Caki2 (cell line): ENCODE measurements around the gene ARSH. TPM values are rescaled to one million over a fixed set of nuclear protein-coding genes. Genes with fewer than 3 reads are reported as not detected.
"Not testable (repeated sequence)": the region's sequence is repeated elsewhere in the genome, so short reads cannot be mapped to it uniquely, and the experiment has no call there.

Experiments
- DNase-seq: peaks from one replicate; pipeline ENCODE4 v3.0.0-alpha.2; 2015; ENCODE audit warnings: low read depth
- in situ Hi-C: cut with HindIII; loops from 2 replicates; pipeline ENCODE4 v1.10.0; 2016; ENCODE audit warnings: low sequenced_read_pairs, low pct_unique_long_range_greater_than_20kb, mixed read lengths
- total RNA-seq: library from RNA; depleted of rRNA; stranded (reverse); fragments of >200 nt; shearing (Covaris generic); gene quantifications from 2 replicates; pipeline ENCODE4 v1.2.3, GENCODE V29; 2014; ENCODE audit warnings: low replicate concordance; rRNA removed

The ARSH gene
- total RNA-seq, 1 experiment from 2014 or later: not detected

DNA sequence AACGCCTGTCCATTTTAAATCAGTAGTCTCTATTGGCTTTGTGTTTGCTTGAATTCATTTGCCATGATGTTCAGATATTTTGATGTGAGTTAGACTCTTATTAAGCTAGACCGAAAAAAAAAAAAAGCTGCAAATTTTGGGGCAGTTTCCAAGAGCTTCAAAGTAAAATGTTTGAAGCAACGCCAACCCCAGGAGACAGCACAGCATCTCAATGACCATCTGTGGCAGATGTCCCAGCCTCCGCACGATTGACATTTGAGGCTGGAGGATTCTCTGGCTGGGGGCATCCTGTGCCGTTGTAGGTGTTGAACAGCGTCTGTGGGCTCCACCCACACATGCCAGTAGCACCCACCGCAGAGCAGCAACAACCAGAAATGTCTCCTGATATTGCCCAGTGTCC, 17.8 kb downstream of the ARSH start:
- in situ Hi-C loops: no loop called here
- DNase-seq: no peak

DNA sequence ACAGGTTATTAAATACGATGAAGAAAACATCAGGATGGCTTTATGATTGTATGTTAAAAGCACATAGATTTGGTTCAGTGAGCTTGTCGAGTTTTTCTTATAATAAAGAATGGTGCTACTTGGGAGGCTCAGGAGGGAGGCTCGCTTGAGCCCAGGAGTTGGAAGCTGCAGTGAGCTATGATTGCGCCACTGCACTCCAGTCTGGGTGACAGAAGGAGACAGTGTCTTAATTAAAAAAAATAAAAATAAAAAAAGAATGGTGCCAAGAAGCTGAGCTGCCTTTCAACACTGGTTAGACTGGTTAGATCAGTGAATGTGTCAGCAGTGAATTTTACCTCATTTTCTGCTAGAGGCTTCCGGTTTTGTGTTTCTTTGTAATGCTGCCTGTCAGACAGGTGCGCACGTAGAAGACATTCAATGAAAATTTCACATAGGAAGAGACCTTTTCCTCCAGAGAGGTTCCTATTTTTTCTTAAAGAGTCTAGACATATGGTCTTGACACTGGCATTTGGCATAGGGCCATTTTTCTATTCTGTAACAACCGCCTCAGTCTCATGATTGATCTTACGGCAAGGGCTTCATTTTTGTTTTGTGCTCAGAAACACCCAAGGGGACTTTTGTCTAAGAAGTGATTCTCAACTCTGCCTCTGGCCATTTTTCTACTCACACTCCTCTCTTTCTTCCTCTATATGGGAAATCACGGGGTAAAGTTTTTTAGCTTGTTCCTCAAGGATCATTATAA, 19.9 kb downstream of the ARSH start:
- in situ Hi-C loops: no loop called here
- DNase-seq: no peak

DNA sequence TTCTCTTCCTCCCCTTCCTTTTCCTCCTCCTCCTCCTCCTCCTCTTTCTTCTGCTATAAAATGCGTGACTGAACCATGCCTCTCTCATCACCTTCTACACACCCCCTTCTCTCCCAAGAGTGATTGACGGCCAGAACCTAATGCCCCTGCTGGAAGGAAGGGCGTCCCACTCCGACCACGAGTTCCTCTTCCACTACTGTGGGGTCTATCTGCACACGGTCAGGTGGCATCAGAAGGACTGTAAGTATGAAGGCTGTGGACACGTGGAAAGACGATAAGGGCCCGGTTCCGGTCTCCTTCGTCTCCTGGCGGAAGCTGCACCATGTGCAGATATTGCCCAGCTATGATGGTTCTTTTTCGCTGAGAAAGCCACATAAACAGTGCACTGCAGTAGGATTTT, 22.8 kb downstream of the ARSH start:
- no peak for DNase-seq
- in situ Hi-C loops: no loop called here

DNA sequence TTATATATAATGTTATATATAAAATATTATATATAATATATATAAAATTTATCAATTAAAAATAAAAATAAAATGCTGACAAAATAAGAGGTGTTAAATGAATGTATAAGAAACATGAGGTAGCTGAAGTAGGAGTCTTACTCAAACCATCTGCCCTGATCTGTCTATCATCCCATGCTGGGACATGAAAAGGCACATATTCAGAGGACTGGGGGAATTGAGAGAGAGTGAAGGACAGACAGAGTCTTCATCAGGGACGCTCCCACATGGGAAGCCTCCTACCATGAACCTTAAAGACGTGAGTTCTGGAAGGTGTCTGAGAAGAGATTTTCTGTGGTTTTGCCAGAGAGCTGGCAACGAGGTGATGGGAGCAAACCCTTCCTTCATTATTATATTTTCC, 30.9 kb downstream of the ARSH start:
- no peak for DNase-seq

DNA sequence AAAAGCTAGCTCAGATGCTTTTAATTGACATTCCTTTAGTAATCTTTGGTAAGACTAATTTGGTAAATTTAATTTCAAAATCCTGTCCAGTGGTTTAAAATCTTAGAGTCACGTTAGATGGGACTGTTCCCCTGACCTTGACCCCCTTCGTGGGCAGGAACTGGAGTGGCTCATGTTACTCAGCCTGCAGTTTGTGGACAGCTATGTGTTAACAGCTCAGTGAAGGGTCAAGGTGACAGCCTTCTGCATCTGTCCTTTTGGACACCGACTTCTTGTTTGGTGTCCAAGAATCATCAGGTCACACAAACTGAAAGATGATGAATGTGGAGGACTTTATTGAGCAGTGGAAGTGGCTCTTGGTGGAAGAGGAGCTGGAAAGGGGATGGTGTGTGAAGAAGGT, 37.9 kb downstream of the ARSH start:
- in situ Hi-C loops: no loop called here
- no peak for DNase-seq

More for the DNA sequence above, 30.9 kb downstream of the ARSH start:
- in situ Hi-C loops: no loop called here

DNA sequence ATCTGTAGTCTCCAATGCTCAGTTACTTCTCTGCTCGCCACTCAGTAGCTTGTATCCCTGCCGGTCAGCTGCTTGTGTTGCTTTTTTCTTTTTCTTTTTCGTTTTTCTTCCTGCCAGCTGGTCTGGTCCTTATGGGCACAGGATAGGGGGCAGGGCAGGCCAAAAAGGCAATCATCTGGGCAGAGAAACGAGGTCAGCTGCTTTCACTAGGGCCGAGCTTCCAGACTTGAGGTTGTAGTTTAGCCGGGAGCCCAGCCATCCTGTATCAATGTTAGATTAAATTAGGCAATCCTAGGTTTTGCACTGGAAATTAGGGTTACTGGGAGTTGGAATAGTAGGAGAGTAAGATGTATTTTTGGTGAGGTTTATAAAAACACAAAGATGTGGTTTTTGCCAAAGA, 38.3 kb downstream of the ARSH start:
- DNase-seq: no peak
- in situ Hi-C loops: no loop called here

DNA sequence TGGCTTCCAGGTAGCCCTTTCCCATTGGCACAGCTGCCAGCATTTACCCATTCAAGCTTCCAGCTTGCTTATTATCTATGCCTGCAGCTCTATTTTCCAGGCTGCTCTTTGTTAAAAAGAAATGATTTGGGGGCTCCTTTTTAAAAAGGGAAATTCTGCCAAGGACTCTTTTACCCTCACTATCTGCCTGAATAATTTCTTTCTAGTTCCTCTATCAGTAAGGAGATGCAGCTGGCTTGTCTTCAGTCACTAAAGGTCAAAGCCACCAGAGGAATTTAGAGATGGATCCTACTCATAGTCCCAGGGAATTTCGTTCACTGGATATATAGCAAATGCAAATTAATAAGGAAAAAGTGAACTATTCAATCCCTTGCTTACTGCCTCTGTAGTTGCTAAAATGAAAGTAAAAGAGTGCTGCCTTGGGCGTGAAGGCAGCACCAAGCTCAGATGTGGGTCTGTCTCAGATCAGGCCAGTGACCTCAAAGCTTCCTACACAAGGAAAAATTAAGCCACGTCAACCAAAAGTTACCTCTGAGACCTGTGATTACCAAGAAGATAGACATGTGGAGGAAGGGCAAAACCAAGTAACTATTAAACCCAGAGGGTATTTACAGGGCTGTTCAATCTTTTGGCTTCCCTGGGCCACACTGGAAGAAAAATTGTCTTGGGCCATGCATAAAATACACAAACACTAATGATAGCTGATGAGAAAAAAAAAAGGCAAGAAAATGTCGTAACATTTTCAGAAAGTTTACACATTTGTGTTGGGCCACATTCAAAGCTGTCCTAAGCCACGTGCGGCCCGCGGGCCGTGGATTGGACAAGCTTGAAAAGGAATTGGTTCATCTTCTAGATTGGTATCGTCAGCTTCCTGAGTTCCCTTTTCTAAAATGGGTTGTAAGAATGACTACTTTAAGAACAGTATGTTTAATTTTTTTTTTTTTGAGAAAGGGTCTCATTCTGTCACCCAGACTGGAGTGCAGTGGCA, 40.2 kb downstream of the ARSH start:
- DNase-seq: no peak

DNA sequence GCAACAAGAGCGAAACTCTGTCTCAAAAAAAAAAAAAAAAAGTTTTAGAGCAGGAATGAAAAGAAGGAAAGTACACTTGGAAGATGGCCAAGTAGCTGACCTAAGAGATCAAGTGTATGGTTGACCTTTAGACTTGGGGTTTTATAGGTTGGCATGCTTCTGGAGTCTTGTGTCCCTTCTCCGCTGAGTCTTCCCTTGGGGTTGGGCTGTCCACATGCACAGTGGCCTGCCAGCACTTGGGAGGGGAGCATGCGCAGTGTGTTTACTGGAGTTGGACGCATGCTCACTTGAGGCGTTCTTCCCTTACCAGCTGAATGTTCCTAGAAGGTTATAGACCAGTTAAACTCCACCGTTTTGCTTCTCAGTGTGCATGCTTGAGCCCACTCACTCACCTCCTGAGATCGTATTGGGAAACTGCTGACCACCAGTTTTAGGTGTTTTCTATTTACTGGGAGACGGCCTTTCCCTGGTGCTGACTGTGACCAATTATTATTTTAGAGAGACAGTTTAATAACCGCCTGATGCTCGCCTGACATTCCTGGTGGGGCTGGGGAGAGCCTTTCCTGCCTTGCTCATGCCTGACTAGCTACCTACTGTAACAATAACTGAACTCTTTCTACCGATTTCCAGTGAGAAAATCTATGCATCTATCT, 44.3 kb downstream of the ARSH start:
- in situ Hi-C loops, DNase-seq: not testable (repeated sequence)

More for the DNA sequence above, 40.2 kb downstream of the ARSH start:
- in situ Hi-C loops: no loop called here

DNA sequence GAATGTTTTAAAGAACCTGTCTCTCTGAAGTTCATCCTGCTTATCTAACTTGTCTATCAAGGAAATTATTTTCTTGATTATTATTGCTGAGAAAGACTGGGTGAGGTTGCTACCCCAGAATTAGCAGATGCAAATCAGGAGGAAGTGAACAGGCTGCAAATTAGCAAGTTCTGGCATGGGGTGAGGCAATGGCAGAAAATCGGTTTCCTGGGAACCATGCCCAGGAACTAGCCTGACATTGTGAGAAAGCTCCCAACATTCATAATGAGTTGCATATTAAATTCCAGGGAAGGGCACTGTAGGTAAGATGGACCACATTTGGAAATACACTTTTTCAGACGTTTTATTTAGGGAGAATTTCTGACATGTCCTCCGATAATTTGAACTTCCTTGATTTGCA, 46.5 kb downstream of the ARSH start:
- no peak for DNase-seq
- in situ Hi-C loops: no loop called here

DNA sequence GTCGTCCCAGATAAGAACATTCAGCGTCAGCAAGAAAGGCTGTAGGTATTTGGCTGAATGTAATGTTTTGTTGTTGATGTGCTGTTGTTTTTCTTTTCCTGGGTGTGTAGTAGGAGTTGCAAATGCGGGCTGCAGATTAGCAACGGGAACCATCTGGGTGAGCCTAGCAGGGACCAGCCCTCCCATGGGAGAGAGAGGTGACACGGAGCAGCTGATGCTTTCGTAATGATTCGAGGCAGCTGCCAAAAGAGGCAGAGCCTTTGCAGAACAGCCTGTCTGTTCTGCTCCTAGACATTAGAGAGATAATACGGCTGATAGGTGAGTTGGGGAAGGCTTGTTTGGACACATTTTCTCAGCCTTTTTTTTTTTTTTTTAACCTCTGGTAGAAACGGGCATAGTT, 60.2 kb downstream of the ARSH start:
- DNase-seq: no peak

DNA sequence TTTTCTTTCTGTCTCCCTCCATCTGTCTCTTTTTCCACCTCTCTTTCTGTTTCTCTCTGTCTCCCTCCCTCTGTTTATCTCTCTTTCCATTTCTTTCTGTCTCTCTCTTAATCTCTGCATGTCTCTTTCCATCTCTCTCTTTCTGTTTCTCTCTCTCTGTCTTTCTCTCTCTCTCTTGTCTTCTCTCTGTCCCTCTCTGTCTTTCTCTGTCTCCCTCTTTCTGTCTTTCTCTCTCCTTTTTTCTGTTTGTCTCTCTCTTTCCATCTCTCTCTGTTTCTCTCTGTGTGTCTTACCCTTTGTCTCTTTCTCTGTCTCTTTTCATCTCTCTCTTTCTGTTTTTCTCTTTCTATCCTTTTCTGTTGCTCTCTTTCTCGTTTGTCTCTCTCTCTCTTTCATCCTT, 69.6 kb downstream of the ARSH start:
- in situ Hi-C loops: no loop called here
- no peak for DNase-seq

More for the DNA sequence above, 60.2 kb downstream of the ARSH start:
- in situ Hi-C loops: no loop called here

DNA sequence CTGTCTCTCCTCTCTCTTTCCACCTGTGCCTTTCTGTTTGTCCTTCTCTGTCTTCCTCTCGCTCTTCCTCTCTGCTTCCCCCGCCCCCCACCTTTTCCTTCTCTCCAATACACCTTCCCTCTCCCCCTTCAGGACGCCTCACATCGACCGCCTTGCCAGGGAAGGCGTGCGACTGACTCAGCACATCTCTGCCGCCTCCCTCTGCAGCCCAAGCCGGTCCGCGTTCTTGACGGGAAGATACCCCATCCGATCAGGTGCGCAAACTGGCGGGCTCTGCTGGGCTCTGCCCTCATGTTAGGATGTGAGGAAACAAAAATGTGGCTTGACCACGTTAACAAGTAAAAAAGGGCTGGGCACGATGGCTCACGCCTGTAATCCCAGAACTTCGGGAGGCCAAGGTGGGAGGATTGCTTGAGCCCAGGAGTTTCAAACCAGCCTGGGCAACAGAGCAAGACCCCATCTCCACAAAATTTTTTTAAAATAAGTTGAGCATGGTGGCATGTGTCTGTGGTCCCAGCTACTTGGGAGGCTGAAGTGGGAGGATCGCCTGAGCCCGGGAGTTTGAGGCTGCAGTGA, 70.2 kb downstream of the ARSH start:
- no peak for DNase-seq
- in situ Hi-C loops: no loop called here

Other genes with a start within 250 kb of the ARSH start
- gene GYG2, start 177.6 kb upstream of the ARSH start, total RNA-seq: 3.2 and 3.7 TPM in 2 replicates
- gene ARSD, start 77.2 kb upstream of the ARSH start, total RNA-seq: 14.8 and 22.8 TPM in 2 replicates
- gene ARSF, start 34.9 kb downstream of the ARSH start, total RNA-seq: not detected in 2 replicates